GM12875 (cell line): ENCODE results near the gene PIGA.

ENCODE experiments used
- H3K4me3 ChIP-seq: one replicate; pipeline ENCODE4 v1.5.1; 2011; ENCODE audit warnings: low read depth, low read length, control low read depth
- CTCF ChIP-seq: IDR thresholded peaks from 2 replicates; pipeline ENCODE4 v1.5.1; 2011; ENCODE audit warnings: low read depth, mild to moderate bottlenecking, control low read depth, inconsistent platforms, low read length, moderate library complexity, borderline replicate concordance; ENCODE audit not compliant: insufficient read depth

The PIGA gene

GRCh38 chrX:15301924-15302323, 33.4 kb downstream of the PIGA start:
- no peak for TF ChIP-seq CTCF
- no peak overlapping the region for H3K4me3 ChIP-seq

- H3K4me3 ChIP-seq = no peak overlapping the region
- TF ChIP-seq CTCF = peak; percentile 29; the same call in 1 of the 2 replicates
Measured at GRCh38 chrX:15299941-15300851, 35.1 kb downstream of the PIGA start.

GRCh38 chrX:15298780-15299179, 36.5 kb downstream of the PIGA start:
- TF ChIP-seq CTCF = no peak
- no peak overlapping the region for H3K4me3 ChIP-seq

GRCh38 chrX:15298201-15298600, 37.1 kb downstream of the PIGA start:
- no peak for TF ChIP-seq CTCF
- no peak overlapping the region for H3K4me3 ChIP-seq

GRCh38 chrX:15293451-15293850, 41.9 kb downstream of the PIGA start:
- TF ChIP-seq CTCF = no peak
- H3K4me3 ChIP-seq = no peak overlapping the region

- TF ChIP-seq CTCF = no peak
Measured at GRCh38 chrX:15292861-15293260, 42.5 kb downstream of the PIGA start.

GRCh38 chrX:15277604-15278003, 57.7 kb downstream of the PIGA start:
- no peak overlapping the region for H3K4me3 ChIP-seq
- TF ChIP-seq CTCF = no peak

More at GRCh38 chrX:15292861-15293260, 42.5 kb downstream of the PIGA start:
- H3K4me3 ChIP-seq = no peak overlapping the region
